ENCODE data around the gene KIF3A.

Gene KIF3A

DNA sequence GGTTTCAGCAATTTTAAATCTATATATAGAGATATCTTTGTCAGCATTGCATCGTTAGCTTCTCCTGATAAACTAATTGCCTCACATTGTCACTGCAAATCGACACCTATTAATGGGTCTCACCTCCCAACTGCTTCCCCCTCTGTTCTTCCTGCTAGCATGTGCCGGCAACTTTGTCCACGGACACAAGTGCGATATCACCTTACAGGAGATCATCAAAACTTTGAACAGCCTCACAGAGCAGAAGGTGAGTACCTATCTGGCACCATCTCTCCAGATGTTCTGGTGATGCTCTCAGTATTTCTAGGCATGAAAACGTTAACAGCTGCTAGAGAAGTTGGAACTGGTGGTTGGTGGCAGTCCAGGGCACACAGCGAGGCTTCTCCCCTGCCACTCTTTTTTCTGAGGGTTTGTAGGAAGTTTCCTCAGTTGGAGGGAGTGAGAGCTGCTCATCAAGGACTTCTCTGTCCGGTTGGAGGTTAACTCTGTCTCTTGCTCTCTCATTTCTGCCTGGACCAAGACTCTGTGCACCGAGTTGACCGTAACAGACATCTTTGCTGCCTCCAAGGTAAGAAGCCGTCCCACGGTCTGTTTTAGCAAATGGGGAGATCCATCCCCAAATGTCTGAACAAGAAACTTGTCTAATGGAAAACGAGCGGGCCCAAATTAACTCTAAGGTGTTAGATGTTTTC lies 63.3 kb downstream of the KIF3A start, which contains the start of gene IL4:
Gene IL4 (plus strand): TSS at position 51 of the 692 bp plus-strand sequence. CDS start 62 bp downstream, at position 113.
- no peak within 1 kb of the TSS for H3K4me3 ChIP-seq (ENCODE audit: low read length)
- DNase-seq (ENCODE audit: low read depth): no peak

DNA sequence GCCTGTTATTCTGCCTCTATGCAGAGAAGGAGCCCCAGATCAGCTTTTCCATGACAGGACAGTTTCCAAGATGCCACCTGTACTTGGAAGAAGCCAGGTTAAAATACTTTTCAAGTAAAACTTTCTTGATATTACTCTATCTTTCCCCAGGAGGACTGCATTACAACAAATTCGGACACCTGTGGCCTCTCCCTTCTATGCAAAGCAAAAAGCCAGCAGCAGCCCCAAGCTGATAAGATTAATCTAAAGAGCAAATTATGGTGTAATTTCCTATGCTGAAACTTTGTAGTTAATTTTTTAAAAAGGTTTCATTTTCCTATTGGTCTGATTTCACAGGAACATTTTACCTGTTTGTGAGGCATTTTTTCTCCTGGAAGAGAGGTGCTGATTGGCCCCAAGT lies 63.9 kb downstream of the KIF3A start:
- TF ChIP-seq, protein P1, sequence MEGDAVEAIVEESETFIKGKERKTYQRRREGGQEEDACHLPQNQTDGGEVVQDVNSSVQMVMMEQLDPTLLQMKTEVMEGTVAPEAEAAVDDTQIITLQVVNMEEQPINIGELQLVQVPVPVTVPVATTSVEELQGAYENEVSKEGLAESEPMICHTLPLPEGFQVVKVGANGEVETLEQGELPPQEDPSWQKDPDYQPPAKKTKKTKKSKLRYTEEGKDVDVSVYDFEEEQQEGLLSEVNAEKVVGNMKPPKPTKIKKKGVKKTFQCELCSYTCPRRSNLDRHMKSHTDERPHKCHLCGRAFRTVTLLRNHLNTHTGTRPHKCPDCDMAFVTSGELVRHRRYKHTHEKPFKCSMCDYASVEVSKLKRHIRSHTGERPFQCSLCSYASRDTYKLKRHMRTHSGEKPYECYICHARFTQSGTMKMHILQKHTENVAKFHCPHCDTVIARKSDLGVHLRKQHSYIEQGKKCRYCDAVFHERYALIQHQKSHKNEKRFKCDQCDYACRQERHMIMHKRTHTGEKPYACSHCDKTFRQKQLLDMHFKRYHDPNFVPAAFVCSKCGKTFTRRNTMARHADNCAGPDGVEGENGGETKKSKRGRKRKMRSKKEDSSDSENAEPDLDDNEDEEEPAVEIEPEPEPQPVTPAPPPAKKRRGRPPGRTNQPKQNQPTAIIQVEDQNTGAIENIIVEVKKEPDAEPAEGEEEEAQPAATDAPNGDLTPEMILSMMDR (conservative IDR thresholded peaks at IDR 0.05; ENCODE audit: low read depth, low read length): no peak
- no peak overlapping the region for H3K4me3 ChIP-seq (ENCODE audit: low read length)
- DNase-seq (ENCODE audit: low read depth): no peak

More for the DNA sequence above, 63.3 kb downstream of the KIF3A start, which contains the start of gene IL4:
- TF ChIP-seq, protein P1 (conservative IDR thresholded peaks at IDR 0.05; ENCODE audit: low read depth, low read length): no peak

DNA sequence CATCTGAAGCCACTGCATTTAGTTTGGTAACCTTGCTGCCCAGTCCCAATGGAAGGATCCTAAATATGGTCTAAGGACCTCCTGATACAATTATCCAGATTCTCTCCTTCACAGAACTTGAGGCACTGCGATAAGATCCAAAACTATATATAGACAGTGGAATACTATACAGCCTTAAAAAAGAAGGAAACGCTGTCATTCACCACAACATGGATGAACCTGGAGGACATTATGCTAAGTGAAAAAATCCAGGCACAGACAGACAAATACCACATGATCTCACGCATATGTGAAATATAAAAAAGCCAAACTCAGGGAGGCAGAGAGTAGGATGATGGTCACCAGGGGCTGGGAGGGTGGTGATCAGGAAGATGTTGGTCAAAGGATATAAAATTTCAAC lies 66.3 kb downstream of the KIF3A start:
- TF ChIP-seq, protein P1 (conservative IDR thresholded peaks at IDR 0.05; ENCODE audit: low read depth, low read length): no peak
- no peak for DNase-seq (ENCODE audit: low read depth)
- no peak overlapping the region for H3K4me3 ChIP-seq (ENCODE audit: low read length)

DNA sequence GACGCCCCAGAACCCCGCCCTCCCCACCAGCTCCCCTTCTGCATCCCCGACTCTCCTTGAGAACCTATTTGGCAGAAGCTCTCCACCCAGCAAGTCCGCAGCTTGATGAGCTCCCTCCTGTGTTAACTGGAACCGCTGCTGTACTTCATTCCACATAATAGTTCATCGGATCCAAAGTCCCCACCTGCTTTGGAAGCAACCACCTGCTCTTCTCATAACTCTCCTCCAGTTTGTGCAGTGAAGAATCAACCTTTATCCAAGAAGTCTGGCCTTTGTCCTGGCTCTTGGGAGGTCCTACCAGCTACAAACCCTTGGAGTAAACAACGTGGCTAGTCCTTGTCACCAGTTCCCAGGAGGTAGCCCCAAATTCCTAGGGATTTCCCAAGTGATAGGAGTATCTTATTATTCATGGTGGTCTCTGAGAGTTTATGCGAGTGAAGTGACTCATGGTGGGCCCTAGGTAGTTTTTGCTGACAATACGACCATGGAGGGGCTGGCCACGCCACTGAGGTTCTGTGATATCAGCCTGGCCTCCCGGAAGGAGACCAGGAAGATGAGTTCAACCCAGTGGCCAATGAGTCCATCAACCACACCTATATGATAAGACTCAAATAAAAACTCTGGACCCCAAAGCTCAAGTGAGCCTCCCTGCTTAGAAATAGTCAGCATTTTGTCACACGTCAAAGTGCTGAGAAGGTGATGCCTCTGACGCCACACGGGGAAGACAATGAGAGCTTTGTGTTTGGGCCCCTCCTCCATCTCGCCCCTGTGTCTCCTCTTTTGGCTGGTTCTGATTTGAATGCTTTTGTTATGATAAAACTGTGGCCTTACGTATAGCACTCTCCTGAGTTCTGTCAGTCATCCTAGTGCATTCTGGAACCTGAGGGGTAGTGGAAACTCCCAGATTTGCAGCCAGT lies 67.1 kb downstream of the KIF3A start:
- no peak for DNase-seq (ENCODE audit: low read depth)
- TF ChIP-seq, protein P1 (conservative IDR thresholded peaks at IDR 0.05; ENCODE audit: low read depth, low read length): no peak

DNA sequence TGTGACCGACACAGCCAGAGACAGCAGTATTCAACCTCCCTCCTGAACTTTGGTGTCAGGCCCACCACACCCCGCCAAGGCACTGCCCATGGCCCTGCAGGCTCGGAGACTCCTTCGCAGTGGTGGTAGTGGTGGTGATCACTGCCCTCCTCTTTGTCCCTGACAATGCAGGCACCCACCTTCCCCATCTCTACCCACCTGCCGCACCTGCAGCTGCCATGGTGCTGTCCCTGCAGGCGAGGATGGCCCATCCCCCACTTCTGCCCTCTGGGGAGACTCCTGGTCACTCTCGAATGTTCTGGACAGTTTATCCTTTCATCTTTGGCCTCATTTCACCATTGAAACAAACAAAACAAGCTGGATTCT lies 67.9 kb downstream of the KIF3A start:
- no peak overlapping the region for H3K4me3 ChIP-seq (ENCODE audit: low read length)
- TF ChIP-seq, protein P1 (conservative IDR thresholded peaks at IDR 0.05; ENCODE audit: low read depth, low read length): no peak
- DNase-seq (ENCODE audit: low read depth): no peak

More for the DNA sequence above, 67.1 kb downstream of the KIF3A start:
- no peak overlapping the region for H3K4me3 ChIP-seq (ENCODE audit: low read length)

DNA sequence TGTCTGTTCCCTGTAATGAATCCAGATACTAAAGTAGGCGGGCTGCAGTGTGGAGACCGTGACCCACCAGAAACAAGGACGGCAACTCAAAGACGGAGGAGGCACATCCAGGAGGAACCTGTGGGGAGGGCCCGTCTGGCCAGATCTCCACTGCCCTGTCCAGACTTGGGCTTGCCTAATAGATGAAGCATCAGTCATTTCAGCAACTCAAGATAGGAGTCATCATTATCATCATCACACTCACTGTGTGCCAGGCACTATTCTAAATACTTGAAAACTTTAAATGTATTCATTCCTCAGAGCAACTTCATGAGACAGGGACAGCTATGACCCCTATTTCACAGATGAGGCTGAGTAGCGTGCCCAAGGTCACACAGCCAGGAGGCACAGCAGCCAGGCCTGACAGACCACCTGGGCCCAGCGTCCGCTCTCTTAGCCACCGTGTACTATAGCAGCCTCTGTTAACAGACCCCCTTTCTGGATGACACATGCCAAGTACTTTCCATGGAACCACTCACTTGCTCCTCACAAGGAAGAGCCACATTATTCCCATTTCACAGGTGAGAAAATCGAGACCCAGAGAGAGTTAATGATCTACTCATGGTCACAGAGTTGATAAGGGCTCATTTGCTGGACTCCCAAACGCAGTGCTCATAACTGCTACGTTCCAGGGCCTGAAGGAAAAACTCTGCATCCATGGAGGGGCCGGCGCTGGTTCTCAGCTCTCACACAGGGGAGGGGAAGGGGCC lies 68.5 kb downstream of the KIF3A start:
- no peak overlapping the region for H3K4me3 ChIP-seq (ENCODE audit: low read length)
- DNase-seq (ENCODE audit: low read depth): no peak
- TF ChIP-seq, protein P1 (conservative IDR thresholded peaks at IDR 0.05; ENCODE audit: low read depth, low read length): no peak
